ENCODE results near the gene HGD. TPM values are rescaled to one million over a fixed set of nuclear protein-coding genes. Genes with fewer than 3 reads are reported as not detected.
"Not testable (repeated sequence)": the region's sequence is repeated elsewhere in the genome, so short reads cannot be mapped to it uniquely, and the experiment has no call there.

Gene HGD
- total RNA-seq, 4 donors from 2014 or later: not detected

DNA sequence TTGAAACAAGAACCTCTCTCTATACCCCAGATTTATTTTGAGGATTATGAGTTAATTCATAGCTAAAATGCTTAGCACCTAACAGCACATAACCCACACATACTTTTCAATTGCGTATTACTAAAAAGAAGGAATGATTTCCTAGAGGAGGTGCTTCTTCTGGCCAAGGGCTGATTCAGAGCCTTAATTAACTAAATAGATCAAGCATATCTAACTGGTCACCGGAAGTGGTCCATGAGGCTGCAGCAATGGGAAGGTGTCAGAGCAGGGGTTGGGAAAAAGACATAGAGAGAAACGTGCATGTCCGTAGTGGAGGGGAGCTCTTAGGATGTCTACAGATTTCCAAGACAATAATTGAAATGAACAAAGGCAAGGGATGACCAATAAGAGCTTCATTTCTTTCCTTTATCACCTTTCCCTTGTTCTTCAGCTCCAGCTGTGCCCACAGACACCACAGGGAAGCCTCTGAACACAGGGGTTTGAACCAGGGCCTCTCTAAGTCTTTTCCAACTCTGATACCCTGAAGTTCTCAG is 467 bp downstream of the HGD start:
- 94 to 95% methylated on average over 4 of the region's 4 CpGs for WGBS, 2 donors
- intact Hi-C loops (cut with DNase I; ENCODE audit: low total_unique reads): no loop called here
- no peak overlapping the region for H3K4me3 ChIP-seq (ENCODE audit: low read depth, poor library complexity, severe bottlenecking)
- no peak for DNase-seq (ENCODE audit: low spot score in 2 of 2)
- TF ChIP-seq, protein P1, sequence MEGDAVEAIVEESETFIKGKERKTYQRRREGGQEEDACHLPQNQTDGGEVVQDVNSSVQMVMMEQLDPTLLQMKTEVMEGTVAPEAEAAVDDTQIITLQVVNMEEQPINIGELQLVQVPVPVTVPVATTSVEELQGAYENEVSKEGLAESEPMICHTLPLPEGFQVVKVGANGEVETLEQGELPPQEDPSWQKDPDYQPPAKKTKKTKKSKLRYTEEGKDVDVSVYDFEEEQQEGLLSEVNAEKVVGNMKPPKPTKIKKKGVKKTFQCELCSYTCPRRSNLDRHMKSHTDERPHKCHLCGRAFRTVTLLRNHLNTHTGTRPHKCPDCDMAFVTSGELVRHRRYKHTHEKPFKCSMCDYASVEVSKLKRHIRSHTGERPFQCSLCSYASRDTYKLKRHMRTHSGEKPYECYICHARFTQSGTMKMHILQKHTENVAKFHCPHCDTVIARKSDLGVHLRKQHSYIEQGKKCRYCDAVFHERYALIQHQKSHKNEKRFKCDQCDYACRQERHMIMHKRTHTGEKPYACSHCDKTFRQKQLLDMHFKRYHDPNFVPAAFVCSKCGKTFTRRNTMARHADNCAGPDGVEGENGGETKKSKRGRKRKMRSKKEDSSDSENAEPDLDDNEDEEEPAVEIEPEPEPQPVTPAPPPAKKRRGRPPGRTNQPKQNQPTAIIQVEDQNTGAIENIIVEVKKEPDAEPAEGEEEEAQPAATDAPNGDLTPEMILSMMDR (IDR thresholded peaks at IDR 0.05): no peak

DNA sequence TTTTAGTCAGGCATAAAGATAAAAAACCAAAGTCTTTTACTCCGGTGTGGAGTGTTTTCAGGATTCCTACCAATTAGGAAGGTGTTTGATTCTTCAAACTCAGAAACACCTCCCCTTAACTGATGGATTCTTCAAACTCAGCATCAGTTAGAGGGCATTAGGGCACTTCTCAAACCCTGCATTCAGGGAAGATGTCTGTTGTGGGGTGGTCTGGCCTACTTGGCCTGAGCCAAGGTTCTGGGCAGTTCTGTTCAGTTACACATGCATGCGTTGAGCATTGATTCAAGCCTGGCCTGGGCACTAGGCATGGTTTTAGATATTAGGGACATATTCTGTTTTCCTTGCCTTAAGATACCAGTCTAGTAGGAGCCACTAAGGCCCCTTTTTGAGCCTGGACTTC is 1.0 kb downstream of the HGD start:
- intact Hi-C loops (cut with DNase I; ENCODE audit: low total_unique reads): no loop called here
- 71 to 92% methylated on average over 2 of the region's 2 CpGs for WGBS, 2 donors
- TF ChIP-seq, protein P1 (IDR thresholded peaks at IDR 0.05): no peak
- no peak overlapping the region for H3K4me3 ChIP-seq (ENCODE audit: low read depth, poor library complexity, severe bottlenecking)
- DNase-seq (ENCODE audit: low spot score in 2 of 2): no peak

DNA sequence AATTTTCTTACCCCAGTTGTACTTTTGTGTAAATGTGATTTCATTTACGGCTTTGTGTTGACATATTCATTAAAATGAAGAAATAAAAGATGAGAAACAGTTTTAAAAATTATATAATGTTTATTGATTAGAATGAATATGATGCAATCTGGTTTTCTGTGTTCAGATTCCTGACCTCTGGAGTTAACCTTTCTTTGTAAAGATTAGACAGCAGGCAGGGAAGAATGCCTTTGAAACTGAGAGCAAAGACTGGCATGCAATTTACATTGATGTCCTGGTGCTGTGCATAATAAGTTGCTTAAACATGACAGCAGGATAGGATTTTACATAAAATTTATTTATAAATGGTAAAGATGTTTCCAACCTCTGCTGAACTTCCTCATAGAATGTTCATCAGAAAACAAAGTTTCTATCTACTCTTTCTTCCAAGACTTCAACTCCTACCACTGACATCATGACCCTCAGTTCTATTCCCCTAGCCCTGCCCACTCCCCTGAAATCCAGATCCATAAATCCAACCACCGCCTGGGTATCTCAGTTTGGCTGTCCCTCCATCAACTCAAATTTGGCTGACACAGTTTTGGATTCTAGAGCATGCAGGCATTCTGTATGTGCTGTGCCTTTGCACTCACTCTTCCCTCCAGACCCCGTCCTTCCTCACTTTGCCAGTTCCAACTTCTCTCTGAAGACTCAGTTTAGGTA is 1.7 kb downstream of the HGD start:
- 88% methylated on average over 3 of the region's 3 CpGs for WGBS, 2 donors
- H3K4me3 ChIP-seq (ENCODE audit: low read depth, poor library complexity, severe bottlenecking): no peak overlapping the region
- no peak for DNase-seq (ENCODE audit: low spot score in 2 of 2)

DNA sequence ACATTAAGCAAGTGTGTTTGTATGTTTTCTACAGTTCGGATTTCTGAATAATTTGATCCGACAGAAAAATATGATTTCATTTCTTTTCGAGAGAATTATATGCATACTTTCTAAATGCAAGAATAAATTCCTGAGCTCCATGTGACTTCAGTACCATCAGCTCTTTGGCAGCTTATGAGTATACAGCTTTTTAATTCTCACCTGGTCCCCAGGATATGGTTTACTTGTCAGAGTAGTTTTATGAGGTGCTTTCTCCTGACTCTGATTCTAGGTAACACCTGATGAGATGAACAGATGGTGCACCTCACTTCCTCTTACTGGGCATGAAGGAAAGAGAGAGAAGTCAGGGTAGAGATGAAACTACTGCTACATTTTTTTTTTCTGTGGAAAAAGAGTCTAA is 3.1 kb downstream of the HGD start:
- WGBS, 2 donors: 41 to 50% methylated on average over 3 of the region's 3 CpGs
- no peak overlapping the region for H3K4me3 ChIP-seq (ENCODE audit: low read depth, poor library complexity, severe bottlenecking)
- no peak for TF ChIP-seq POLR2A (IDR thresholded peaks at IDR 0.05)
- TF ChIP-seq, protein P1 (IDR thresholded peaks at IDR 0.05): no peak
- DNase-seq (ENCODE audit: low spot score in 2 of 2): no peak
- intact Hi-C loops (cut with DNase I; ENCODE audit: low total_unique reads): no loop called here

More for the DNA sequence above, 1.7 kb downstream of the HGD start:
- intact Hi-C loops (cut with DNase I; ENCODE audit: low total_unique reads): no loop called here
- TF ChIP-seq POLR2A (IDR thresholded peaks at IDR 0.05): no peak
- TF ChIP-seq, protein P1 (IDR thresholded peaks at IDR 0.05): no peak

DNA sequence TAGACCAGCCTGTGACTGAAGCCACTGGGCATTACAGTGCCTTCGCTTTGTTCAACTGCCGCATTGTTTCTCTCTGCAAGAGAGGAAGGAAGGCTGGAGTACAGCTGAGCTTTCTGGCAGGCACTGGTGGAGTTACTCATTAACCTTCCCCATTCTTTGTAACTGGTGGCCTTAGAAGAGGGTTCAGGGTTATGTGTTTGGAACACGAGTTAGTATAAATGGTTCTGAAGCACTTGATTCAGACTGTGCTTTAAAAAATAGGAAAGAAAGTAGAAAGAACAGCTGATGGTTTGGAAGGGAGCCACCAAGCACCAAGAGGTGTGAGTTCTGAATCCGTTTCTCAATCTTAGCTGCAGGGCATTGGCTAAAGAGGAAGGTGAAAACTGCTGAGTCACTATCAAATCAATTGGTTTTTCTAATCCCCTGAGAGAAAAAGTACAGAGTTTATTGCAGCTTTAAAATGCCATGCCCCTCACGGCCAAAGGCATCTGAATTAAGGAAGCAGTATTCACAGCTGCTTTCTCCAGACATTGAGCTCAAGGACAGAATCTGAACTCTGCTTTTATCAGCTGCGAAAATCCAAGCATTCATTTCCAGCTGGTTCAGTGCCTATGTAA is 3.6 kb downstream of the HGD start:
- H3K4me3 ChIP-seq (ENCODE audit: low read depth, poor library complexity, severe bottlenecking): no peak overlapping the region
- no peak for TF ChIP-seq POLR2A (IDR thresholded peaks at IDR 0.05)
- TF ChIP-seq, protein P1 (IDR thresholded peaks at IDR 0.05): no peak
- 20 to 24% methylated on average over 6 of the region's 6 CpGs for WGBS, 2 donors
- intact Hi-C loops (cut with DNase I; ENCODE audit: low total_unique reads): no loop called here
- no peak for DNase-seq (ENCODE audit: low spot score in 2 of 2)

DNA sequence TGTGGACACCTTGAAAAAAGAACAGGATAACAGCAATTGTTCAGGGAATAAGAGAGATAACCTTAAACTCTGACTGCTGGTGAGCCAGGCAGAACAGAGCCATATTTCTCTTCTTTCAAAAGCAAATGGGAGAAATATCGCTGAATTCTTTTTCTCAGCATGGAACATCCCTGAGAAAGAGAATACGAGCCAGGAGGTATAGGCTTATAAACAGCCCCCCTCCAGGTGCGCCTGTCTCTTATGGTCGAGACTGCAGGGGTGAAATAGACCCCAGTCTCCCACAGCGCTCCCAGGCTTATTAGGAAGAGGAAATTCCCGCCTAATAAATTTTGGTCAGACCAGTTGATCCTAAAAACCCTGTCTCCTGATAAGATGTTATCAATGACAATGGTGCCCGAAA is 4.8 kb downstream of the HGD start:
- DNase-seq (ENCODE audit: low spot score in 2 of 2); intact Hi-C loops (cut with DNase I; ENCODE audit: low total_unique reads); H3K4me3 ChIP-seq (ENCODE audit: low read depth, poor library complexity, severe bottlenecking): not testable (repeated sequence)
- WGBS, 2 donors: 76 to 89% methylated on average over 7 of the region's 7 CpGs
